GM19193 (cell line): ENCODE results near the gene ZNF202.

Source experiments
- POLR2A ChIP-seq: IDR thresholded peaks from 4 replicates; pipeline ENCODE4 v1.6.1; 2011; ENCODE audit not compliant: insufficient read depth, insufficient read length; ENCODE audit errors: extremely low read depth

Gene ZNF202

DNA sequence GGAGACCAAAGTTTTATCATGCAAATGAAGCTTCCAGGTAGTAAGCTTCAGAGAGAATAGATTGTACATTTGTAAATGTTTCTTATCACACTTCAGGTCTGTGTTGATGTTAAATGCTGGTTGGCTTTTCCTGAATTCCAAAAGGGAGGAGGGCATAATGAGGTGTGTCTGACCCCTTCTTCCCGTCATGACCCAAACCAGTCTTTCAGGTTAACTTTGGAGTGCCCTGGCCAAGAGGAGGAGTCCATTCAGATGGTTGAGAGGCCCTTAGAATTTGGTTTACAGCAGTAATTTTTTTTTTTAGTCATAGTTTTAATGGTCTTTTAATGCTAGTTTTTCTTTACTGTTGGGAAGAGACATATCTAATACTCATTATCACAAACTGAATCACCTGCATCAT lies 10.3 kb upstream of the ZNF202 start:
- no peak for TF ChIP-seq POLR2A

DNA sequence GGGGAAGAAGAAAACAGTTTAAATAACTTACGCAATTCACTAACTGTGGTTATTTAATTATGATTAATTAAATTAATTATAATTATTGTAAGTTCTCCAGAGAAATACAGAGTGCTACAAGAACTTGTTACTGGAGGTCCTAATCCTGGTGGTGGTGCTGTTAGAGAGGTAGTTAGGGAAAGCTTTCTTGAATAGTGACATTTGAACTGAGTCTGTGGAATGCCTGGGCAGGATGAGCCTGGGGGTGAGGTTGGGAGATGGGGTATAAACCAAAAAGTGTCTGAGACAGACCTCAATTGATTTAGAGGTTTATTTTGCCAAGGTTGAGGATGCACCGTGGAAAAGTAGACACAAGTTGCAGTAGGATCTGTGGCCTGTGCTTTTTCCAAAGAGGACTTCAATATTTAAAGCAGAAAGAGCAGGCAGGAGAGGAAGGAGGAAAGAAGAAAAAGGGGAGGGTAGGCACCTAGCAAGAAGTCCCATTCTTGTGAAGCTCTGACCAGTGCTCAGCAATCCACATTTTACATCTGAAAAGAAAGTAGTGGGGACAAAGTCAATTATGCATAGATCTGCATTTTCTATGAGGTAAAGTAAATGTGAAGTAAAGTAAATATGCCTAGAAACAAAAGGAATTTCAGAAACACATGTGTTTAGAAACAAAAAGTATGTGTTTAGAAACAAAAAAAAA lies 4.4 kb upstream of the ZNF202 start:
- no peak for TF ChIP-seq POLR2A

DNA sequence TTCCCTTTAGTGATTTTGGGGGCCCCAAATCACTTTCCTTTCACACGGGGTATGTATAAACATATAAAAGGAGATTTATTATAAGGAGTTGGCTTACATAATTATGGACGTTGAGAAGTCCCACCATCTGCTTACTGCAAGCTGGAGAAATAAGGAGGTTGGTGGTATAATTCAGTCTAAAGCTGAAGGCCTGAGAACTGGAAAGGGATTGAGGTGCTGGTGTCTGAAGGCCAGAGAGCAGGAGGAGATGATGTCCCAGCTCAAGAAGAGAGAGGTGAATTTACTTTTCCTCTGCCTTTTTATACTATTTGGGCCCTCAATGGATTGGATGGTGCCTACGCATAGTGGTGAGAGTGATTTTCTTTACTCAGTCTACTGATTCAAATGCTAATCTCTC lies 1.3 kb upstream of the ZNF202 start:
- TF ChIP-seq POLR2A = no peak

DNA sequence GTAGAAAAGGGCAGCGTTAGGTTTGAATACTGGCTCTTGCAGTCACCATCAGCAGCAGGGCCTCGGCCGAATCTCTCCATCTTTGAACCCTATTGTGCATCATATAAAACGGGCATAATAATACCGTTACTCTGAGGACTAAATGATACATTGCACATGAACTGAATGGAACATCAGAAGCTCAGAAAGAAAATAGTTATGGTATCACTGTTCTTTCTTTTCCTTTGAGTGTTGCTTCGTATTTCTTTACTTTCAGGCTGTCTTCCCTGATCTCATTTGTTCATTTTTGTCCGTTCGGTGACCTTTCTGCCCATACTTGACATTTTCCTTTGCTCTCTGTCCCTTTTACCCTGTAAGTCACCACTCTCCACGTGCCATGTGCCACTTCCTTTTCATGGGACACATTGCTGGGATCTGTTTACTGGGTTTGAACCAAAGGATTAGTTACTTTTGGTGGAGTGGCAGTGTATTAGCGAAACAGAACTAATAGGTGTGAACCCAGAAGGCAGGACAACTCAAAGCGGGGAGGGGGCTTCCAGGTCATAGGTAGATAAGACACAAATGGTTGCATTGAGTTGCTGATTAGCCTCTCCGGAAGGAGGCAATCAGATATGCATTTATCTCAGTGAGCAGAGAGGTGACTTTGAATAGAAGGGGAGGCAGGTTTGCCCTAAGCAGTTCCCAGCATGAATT lies 717 bp upstream of the ZNF202 start:
- TF ChIP-seq POLR2A = no peak

DNA sequence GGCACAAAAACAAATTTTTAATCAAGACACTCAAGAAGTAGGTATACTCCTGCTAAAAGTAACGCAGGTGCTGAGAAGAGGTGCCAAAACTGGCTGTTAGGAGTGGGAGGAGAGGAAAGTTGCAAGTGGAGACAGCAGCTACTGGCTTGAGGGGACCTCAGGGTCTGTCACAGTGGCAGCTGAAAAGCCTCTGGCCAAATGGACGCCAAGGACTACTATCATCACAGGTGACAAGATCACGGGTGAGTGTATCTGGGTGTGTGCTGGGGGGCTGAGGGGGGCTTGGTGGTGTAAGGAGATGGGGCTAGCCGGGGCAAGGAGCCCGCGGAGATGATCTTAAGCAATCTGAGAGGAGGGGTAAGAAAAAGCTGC lies 687 bp downstream of the ZNF202 start:
- no peak for TF ChIP-seq POLR2A

DNA sequence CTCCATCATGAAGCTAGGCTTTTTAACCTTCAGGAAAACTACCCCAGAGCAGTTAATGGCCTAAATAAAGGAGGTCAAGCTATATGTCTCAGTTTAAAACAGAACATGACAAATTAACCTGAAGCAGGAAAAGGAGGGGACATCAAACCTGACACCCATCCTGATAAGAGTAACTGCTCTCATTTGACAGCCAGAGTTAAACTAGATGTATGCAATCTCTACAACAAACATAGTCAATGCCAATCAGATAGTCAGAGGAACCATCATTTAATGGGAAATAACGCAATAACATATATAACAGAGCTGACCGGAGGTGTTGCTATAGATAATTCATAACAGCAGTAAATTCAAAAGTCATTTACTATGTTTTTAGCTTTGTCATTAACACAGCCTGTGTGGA lies 3.1 kb downstream of the ZNF202 start:
- no peak for TF ChIP-seq POLR2A

DNA sequence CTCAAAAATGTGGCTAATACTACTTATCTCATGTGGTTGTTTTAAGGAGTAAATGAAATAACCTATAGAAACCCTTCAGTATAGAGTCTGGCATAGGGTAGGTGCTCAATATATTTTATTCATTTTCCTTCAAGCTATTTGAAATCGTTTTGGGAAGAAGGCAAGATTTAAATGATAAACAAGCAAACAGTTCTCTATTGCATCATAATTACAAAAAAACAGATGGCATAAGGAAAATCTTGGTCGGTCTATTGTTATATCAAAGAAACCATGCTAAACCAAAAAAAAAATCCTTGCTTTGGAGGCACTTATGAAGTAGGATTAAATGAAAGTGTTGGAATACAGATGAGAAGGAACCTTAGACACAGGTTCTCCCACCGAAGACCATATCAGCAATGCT lies 4.7 kb downstream of the ZNF202 start:
- TF ChIP-seq POLR2A = no peak

DNA sequence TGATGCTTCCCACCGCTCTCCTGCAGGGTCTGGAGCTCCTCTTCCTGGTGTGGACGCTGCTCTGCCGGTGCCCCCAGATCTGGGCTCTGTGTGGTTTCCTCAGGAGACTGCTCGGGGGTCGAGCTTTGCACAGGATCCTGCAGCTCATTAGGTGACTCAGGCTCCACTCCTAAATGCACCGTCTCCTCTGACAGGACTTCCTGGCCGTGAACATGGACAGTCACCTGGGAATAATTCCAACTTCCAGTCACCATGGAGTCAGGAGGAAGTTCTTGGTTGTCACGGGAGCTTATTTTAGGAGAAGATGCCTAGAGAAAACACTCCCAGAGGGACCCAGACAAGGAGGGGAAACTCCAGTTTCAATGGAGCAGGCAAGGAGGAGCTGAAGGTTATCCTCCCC lies 11.9 kb downstream of the ZNF202 start:
- no peak for TF ChIP-seq POLR2A

DNA sequence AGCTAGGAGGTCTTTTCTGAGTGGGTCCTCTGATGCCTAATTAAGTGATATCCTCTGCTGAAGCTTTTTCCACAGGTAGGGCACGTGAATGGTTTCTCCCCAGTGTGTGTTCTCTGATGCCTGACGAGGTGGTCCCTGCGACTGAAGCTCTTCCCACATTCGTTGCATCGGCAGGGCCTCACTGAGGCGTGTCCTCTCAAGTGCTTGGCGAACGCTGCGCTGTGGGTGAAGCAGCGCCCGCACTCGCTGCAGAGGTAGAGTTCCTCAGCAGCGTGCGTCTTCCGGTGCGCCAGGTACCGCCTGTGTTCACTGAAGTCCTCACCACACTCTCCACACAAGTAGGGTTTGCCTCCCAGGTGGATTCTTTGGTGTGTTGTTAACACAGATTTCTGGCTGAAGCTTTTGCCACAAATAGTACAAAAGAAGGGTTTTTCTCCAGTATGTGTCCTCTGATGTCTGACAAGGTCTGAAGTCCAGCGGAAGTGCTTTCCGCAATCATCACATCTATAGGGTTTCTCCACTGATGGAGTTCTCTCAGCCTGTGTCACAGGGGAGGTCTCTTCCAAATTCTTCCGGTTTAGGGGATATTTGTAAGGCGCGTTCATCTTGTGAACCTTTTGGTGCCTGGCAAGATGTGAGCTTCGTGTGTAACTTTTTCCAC lies 15.3 kb downstream of the ZNF202 start:
- TF ChIP-seq POLR2A = no peak

DNA sequence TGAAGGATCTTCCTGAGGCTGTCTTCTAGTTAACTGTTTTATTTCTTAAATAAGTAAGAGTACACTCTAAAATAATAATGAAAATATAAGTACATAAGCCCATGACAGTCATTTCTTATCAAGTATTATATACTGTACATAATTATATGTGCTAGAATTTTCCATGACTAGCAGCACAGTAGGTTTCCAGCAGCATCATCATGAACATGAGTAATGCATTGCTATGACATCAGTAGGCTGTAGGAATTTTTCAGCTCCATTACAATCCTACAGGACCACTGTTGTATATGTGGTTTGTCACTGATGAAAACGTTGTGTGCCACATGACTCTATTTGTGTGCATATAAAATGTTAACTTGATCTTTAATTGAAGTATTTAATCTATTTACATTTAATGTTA lies 22.0 kb downstream of the ZNF202 start:
- no peak for TF ChIP-seq POLR2A

DNA sequence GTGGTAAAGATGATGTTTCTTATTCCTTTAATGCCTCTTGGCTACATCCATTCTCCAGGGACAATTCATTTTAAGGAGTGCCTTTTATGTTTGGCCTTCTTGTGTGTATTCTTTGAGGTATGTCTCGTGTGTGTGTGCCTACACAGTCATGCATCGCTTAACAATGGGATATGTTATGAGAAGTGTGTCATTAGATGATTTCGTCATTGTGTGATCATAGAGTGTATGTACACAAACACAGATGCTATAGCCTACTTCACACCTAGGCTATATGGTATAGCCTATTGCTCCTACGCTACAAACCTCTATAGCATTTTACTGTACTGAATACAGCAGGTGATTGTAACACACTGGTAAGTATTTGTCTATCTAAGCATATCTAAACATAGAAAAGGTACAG lies 23.0 kb downstream of the ZNF202 start:
- no peak for TF ChIP-seq POLR2A

DNA sequence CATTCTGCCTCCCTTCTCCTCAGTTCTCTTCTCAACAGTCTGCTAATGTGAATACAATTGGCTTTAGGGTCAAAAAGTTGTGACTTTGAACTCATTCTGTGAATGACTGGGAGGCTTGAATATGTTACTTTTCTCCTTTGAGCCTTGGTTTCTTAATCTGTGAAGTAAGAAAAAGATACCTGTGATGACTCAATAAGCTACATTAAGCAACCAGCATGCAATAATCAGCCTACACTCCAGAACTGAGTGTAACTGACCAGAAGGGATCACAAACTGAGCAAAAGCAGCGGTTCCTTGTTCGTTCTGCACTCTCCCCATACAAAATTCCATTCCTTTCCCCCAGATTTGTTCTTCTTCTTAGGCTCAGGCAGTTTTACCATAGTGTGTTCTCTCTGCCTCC lies 23.4 kb downstream of the ZNF202 start:
- no peak for TF ChIP-seq POLR2A

DNA sequence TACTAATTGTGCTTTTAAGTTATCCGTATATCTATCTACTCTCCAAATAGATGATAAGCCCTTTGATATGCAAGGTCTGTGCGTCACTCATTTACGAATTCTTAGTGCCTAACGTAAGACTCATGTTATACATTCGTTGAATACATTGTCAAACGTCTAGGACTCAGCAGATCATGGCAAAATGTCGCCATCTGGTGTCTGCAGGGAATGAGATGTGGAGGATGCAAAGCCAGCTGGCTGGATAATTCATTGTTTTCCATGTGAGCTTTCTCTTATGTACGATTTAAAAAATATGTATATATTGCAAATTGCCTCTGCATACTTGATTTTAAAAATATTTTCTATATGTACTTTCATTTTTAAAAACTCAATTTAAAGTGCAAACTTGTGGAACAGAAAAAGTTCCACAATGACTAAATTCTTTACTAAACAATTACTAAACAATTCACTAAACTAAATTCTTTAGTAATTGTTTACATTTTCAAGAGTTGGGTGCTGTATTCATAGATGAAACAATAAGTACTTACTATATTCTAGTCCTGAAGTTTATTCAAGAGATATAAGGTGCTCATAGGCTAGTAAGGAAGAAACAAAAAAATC lies 33.8 kb downstream of the ZNF202 start:
- TF ChIP-seq POLR2A = no peak

DNA sequence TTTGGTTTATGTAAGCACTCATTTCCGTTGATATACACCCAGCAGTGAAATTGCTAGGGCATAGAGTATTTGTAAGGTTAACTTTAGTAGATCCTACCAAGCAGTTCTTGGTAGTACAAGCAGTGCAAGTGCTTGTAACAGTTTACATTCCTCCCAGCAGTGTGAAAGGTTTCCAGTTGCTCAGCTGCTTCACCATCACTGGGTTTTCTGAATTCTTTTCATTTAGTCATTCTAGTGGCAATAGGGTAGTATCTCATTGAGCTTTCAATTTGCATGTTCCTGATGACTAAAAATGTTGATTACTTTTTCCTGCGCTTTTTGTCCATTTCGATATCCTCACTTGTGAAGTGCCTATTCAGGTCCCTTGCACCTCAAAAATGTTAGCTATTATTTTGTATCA lies 34.3 kb downstream of the ZNF202 start:
- TF ChIP-seq POLR2A = no peak

DNA sequence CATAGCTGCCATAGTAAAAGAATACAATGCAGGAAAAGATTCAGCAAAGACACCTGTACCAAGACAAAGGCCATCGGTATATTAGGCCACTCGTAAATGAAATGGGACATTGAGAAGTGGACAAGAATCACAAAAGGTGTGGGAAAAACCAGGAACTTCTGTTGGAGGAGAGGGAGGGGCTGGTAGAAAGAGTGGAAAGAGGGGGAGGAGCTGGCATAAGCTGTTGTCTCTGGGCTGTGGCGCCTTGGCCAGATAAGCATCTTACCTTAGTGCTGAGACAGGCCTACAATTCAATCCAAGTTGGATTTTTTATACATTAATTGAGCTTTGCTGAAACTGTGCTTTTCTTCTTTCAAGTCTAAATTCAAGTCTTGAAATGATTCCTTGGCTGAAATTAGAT lies 37.1 kb downstream of the ZNF202 start:
- no peak for TF ChIP-seq POLR2A

DNA sequence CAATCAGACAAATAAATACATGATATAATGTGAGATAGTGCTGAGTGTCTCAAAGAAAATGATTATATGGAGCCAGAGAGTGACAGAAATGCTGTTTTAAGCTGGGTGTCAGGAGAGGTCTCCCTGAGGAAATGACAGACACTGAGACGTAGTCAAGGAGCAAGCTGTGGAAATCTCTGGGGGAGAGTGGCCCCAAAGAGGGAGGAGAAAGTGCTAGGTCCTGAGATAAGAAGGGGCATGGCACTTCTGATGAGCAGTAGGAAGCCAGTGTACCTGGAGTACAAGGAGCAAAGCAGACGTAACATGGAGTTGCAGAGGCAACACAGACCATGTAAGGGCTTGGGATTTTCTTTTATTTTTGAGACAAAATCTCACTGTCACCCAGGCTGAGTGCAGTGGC lies 38.8 kb downstream of the ZNF202 start:
- no peak for TF ChIP-seq POLR2A
